PFSK-1 (cell line): ENCODE measurements around the gene KCNV2.

Source experiments
- FOXP2 ChIP-seq: optimal IDR thresholded peaks from 2 replicates; pipeline ENCODE3; 2011; ENCODE audit warnings: borderline replicate concordance, control low read depth, inconsistent platforms; ENCODE audit not compliant: insufficient read depth; ENCODE audit errors: extremely low read length, extremely low read depth
- POLR2AphosphoS5 ChIP-seq: IDR thresholded peaks from 2 replicates; pipeline ENCODE4 v1.6.1; 2012; ENCODE audit warnings: low read depth, mild to moderate bottlenecking, control low read depth, low read length, moderate library complexity
- SIN3A ChIP-seq: IDR thresholded peaks from 2 replicates; pipeline ENCODE4 v1.6.1; 2012; ENCODE audit warnings: mild to moderate bottlenecking, low read length, moderate library complexity, borderline replicate concordance; ENCODE audit not compliant: insufficient read depth
- TAF1 ChIP-seq: IDR thresholded peaks from 2 replicates; pipeline ENCODE4 v1.6.1; 2012; ENCODE audit warnings: low read length, control low read depth, borderline replicate concordance; ENCODE audit not compliant: insufficient read depth
- TF ChIP-seq, protein P1 (sequence below), 2 experiments: IDR thresholded peaks; 2 replicates each; pipeline versions ENCODE4 v1.6.1 to v1.8.0; 2011 to 2012; ENCODE audit warnings: low read depth in 2 of 2, low read length in 2 of 2, control low read depth in 1 of 2, inconsistent platforms in 1 of 2, mild to moderate bottlenecking in 1 of 2, moderate library complexity in 1 of 2; ENCODE audit not compliant: insufficient read depth in 1 of 2

Gene KCNV2

DNA sequence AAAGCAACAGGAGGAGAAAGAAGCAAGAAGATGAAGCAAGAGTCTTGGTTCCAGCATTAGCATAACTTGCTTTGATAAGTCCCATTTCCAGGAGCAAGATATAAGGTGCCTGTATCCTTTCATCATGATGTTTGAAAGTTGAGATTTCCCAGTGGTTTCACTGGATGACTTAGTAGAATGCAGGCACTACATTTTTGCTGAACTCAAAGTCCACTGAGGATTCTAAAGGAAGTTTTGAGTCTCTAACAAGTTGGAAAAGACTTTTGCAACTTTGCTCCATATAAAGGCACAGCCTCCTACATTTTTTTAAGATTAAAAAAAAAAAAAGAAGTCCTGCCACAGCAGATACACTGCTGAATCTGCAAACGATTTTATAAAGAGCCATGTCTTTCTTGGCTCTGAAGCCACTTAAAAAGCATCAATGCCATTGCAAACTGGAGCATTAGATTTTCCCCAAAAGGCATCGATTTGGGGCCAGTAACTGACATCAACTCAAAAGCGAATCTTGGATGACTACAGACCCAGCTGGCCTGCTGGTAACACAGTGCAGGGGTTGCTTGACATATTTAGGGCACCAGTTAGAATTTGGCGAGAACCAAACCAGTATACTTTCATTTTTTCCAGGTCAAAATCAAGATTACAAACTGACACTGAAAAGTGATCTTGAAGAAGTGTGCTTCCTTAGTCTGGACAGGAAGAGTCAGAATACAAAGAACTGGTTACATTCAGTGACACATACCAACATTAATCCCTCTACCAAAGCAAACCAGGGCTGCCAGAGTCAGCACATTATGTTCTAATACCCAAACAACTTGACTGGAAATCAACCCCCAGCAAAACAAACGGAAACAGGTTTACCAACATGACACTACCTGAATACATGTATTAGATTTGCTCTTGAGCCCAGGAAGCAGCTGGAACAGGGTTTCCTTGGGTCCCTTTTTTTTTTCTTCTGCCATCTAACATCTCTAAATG is 39.1 kb upstream of the KCNV2 start:
- TF ChIP-seq FOXP2: no peak

DNA sequence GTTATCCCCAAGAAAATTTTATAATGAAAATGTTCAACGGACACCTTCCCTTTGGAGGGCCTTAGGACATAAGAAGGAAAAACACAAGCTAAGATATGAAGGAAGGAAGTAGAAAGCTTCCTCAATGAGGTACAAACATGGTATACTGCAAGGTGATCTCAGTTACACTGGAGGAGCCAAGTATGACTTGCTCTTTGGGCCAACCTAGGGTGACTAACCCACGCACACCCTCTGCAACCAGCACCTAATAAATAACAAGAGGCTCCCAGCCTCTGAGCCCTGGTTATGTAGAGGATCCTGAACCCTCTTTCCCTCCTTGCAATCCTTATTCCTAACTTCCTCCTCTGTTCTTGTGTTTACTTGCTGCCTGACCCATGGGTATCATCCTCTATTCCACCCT is 38.3 kb upstream of the KCNV2 start:
- TF ChIP-seq TAF1 (no peak), SIN3A (no peak), POLR2AphosphoS5 (no peak), FOXP2 (no peak)
- TF ChIP-seq, protein P1, sequence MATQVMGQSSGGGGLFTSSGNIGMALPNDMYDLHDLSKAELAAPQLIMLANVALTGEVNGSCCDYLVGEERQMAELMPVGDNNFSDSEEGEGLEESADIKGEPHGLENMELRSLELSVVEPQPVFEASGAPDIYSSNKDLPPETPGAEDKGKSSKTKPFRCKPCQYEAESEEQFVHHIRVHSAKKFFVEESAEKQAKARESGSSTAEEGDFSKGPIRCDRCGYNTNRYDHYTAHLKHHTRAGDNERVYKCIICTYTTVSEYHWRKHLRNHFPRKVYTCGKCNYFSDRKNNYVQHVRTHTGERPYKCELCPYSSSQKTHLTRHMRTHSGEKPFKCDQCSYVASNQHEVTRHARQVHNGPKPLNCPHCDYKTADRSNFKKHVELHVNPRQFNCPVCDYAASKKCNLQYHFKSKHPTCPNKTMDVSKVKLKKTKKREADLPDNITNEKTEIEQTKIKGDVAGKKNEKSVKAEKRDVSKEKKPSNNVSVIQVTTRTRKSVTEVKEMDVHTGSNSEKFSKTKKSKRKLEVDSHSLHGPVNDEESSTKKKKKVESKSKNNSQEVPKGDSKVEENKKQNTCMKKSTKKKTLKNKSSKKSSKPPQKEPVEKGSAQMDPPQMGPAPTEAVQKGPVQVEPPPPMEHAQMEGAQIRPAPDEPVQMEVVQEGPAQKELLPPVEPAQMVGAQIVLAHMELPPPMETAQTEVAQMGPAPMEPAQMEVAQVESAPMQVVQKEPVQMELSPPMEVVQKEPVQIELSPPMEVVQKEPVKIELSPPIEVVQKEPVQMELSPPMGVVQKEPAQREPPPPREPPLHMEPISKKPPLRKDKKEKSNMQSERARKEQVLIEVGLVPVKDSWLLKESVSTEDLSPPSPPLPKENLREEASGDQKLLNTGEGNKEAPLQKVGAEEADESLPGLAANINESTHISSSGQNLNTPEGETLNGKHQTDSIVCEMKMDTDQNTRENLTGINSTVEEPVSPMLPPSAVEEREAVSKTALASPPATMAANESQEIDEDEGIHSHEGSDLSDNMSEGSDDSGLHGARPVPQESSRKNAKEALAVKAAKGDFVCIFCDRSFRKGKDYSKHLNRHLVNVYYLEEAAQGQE (IDR thresholded peaks at IDR 0.05; ENCODE audit: insufficient read depth in 1 of 2, low read depth in 2 of 2, low read length in 2 of 2): no peak

DNA sequence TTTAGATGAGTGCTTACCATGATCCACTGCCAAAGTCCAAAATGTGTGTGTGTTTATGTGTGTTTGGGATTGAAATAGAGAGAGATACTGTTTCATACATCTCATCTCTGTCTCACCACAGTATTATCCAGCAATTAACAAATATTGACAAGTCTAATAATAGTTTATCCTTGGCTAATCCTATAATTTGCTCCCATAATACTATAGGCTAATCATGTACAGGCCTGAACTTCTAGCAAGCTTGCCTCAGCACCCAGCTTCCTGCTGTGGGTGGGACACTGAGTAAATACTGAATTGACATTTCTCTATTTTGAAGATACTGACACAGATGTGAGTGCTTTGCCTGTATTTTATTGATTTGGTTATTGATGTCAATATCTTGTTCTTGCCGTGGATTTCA is 35.3 kb upstream of the KCNV2 start:
- TF ChIP-seq SIN3A: no peak
- TF ChIP-seq POLR2AphosphoS5: no peak
- TF ChIP-seq TAF1: no peak
- TF ChIP-seq, protein P1 (IDR thresholded peaks at IDR 0.05; ENCODE audit: insufficient read depth in 1 of 2, low read depth in 2 of 2, low read length in 2 of 2): no peak
- TF ChIP-seq FOXP2: no peak

DNA sequence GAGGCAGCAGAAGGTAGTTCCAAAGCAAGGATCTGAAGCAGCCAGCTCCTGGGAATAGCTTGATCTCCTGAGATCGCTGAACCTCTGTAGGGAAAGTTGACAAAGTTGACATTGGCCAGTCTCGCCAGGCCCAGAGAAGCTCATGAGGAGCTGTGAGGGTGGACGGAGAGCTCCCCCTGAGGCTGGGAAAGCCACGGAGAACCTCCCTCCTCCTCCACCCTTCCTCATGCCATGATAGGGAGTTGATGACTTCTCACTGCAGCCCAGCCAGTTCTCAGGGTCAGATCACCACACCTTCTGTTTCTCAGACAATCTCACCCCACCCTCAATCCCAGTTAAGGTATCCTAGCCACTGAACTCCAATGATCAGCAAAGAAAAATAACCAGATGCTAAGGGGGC is 30.4 kb upstream of the KCNV2 start:
- no peak for TF ChIP-seq SIN3A
- TF ChIP-seq FOXP2: no peak
- TF ChIP-seq, protein P1 (IDR thresholded peaks at IDR 0.05; ENCODE audit: insufficient read depth in 1 of 2, low read depth in 2 of 2, low read length in 2 of 2): no peak
- TF ChIP-seq POLR2AphosphoS5: no peak
- TF ChIP-seq TAF1: no peak

DNA sequence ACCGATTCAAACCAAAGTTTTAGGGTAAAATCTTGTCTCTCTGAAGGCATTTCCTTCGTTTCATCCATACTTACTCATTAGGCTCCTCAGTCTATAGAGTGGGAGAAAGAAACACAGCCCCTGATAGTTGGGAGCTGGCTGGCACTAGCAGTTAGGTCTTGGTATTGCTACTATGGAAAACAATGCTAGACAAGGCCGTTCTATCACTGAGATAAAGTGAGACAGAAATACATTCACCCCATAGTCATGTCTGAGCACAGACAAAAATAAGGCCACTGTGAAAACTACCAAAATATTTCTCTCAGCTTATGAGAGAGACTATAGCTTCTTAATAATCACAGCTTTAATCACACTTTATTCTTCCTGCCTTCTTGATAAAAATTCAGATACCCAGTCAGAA is 28.7 kb upstream of the KCNV2 start:
- TF ChIP-seq TAF1: no peak
- TF ChIP-seq POLR2AphosphoS5: no peak
- TF ChIP-seq, protein P1 (IDR thresholded peaks at IDR 0.05; ENCODE audit: insufficient read depth in 1 of 2, low read depth in 2 of 2, low read length in 2 of 2): no peak
- no peak for TF ChIP-seq FOXP2
- TF ChIP-seq SIN3A: no peak
